Muscle layer of duodenum (tissue), 2 donors: Measurements from ENCODE around the gene CPED1.
"Not testable (repeated sequence)": the region's sequence is repeated elsewhere in the genome, so short reads cannot be mapped to it uniquely, and the experiment has no call there.

Source experiments
- H3K27ac ChIP-seq: one replicate; pipeline ENCODE4 v1.7.0; 2013; ENCODE audit warnings: mild to moderate bottlenecking, low read length
- H3K27me3 ChIP-seq: one replicate; pipeline ENCODE4 v1.7.0; 2013; ENCODE audit warnings: low read depth, mild to moderate bottlenecking, control low read depth, low read length
- H3K36me3 ChIP-seq, 2 donors: one replicate each; pipeline ENCODE4 v1.7.0; 2013; ENCODE audit warnings: low read length in 2 of 2, control low read depth in 1 of 2, mild to moderate bottlenecking in 1 of 2; ENCODE audit not compliant: insufficient read depth in 2 of 2, control insufficient read depth in 1 of 2
- H3K4me1 ChIP-seq, 2 donors: one replicate each; pipeline ENCODE4 v1.7.0; 2013; ENCODE audit warnings: low read length in 2 of 2, mild to moderate bottlenecking in 2 of 2, control low read depth in 1 of 2, moderate library complexity in 1 of 2; ENCODE audit not compliant: insufficient read depth in 2 of 2, control insufficient read depth in 1 of 2
- H3K4me3 ChIP-seq, 2 donors: one replicate each; pipeline ENCODE4 v1.7.0; 2013; ENCODE audit warnings: low read length in 2 of 2, low read depth in 1 of 2, mild to moderate bottlenecking in 1 of 2
- H3K9me3 ChIP-seq, 2 donors: one replicate each; pipeline ENCODE4 v1.7.0; 2013; ENCODE audit warnings: low read length in 2 of 2, control low read depth in 1 of 2, mild to moderate bottlenecking in 1 of 2; ENCODE audit not compliant: control insufficient read depth in 1 of 2
- donor health status: healthy.

The CPED1 gene

GRCh38 chr7:121198502-121198901 lies 210.0 kb downstream of the CPED1 start:
- no peaks in the 10 kb centered on the region for H3K9me3 ChIP-seq
- no peaks in the 10 kb centered on the region for H3K4me1 ChIP-seq
- no peaks in the 10 kb centered on the region for H3K27me3 ChIP-seq
- no peak overlapping the region for H3K27ac ChIP-seq
- no peak overlapping the region for H3K4me3 ChIP-seq
- H3K36me3 ChIP-seq, result no peaks in the 10 kb centered on the region

- no peaks in the 10 kb centered on the region for H3K27me3 ChIP-seq
- no peak overlapping the region for H3K27ac ChIP-seq
- no peaks in the 10 kb centered on the region for H3K9me3 ChIP-seq
- no peak overlapping the region for H3K4me3 ChIP-seq
- no peaks in the 10 kb centered on the region for H3K4me1 ChIP-seq
- H3K36me3 ChIP-seq, result no peaks in the 10 kb centered on the region
Observed at GRCh38 chr7:121202125-121202524, 213.6 kb downstream of the CPED1 start.

DNA sequence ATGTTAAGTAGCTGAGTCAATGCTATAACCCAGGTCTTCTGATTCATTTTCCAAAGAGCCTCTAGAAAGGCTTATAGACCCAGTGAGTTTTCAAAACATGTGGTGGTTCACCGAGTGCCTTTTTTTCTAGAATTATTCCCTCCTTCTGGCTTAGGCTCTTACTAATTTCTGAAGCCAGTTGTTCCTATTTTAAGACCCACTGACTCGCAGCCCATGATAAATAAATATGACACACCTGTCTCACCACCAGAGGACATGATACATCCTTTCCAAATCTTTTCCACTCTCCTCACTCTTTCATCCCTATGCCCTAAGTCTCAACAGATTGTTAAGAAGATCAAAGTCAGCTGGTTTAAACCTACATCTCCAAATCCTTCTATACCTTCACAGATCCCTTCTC lies 214.3 kb downstream of the CPED1 start:
- H3K9me3 ChIP-seq, result no peaks in the 10 kb centered on the region
- H3K4me3 ChIP-seq, result no peak overlapping the region
- H3K4me1 ChIP-seq, result no peaks in the 10 kb centered on the region
- H3K36me3 ChIP-seq, result no peaks in the 10 kb centered on the region
- H3K27ac ChIP-seq, result no peak overlapping the region
- H3K27me3 ChIP-seq, result no peaks in the 10 kb centered on the region

DNA sequence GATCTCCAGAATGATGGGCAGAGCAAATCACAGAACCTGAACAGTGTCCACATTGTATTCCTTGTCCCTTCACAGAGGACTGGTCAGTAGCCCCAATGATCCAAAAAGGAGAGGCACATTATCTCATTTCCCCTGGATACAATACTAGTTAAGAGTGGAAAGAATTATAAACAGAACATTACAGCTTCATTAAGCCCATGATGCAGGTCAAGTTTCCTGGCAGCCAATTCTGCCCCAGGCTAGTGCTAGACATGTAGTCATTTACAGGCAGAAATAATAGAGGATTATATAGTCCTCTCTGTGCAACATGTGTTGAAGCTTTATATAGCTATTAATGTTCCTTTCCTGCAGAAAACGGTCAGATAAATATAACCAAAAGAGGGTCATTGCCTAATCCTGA lies 216.0 kb downstream of the CPED1 start:
- no peaks in the 10 kb centered on the region for H3K4me1 ChIP-seq
- no peak overlapping the region for H3K27ac ChIP-seq
- H3K36me3 ChIP-seq, result no peaks in the 10 kb centered on the region
- no peaks in the 10 kb centered on the region for H3K27me3 ChIP-seq
- no peaks in the 10 kb centered on the region for H3K9me3 ChIP-seq
- H3K4me3 ChIP-seq, result no peak overlapping the region

DNA sequence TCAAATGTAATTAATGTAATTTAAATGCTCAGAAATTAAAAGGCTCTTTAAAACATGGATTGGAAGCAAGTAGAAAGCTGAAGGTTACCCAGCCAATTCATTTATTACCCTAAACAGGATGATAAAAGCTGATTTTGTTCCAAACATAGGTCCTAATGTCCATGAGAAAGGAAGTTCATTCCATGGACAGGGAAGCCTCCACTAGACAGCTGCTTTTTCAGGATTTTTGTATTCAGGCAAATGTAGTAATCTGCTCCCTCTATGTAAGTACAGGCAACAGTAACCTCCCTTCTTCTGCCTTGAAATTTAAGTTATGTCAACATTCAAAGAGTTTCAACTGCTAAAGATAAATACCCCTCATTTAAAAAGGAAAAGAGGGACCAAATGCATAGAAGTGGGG lies 217.3 kb downstream of the CPED1 start:
- Histone ChIP-seq H3K4me1 (no peaks in the 10 kb centered on the region), H3K27me3 (no peaks in the 10 kb centered on the region), H3K4me3 (no peak overlapping the region), H3K27ac (no peak overlapping the region), H3K9me3 (no peaks in the 10 kb centered on the region), H3K36me3 (no peaks in the 10 kb centered on the region)

DNA sequence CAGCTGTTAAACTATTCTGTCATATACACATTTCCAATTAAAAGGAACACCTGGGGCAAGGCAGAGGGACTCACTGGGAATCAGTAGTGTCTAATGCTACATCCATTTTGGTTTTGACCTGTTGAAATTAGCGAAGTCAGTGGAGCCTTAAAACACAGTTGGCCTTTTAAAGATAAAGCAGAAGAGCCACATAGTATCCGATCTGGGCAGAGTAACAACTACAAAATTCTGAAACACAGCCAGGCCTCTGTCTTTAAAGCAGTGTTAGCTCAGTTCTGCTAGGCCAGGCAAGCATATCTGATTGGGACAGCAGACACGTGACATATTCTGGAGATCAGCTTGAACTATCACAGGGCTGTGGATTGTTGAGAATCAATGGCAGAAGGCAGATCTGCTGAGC lies 222.7 kb downstream of the CPED1 start:
- Histone ChIP-seq H3K36me3 (no peaks in the 10 kb centered on the region), H3K9me3 (no peaks in the 10 kb centered on the region), H3K27ac (no peak overlapping the region), H3K4me3 (no peak overlapping the region), H3K27me3 (no peaks in the 10 kb centered on the region), H3K4me1 (peaks cover 0 to 4% of the 10 kb centered on the region in 2 donors)

GRCh38 chr7:121212036-121212435 lies 223.5 kb downstream of the CPED1 start:
- Histone ChIP-seq H3K36me3 (no peaks in the 10 kb centered on the region), H3K4me1 (peaks cover 0 to 4% of the 10 kb centered on the region in 2 donors), H3K4me3 (no peak overlapping the region), H3K27ac (no peak overlapping the region), H3K27me3 (no peaks in the 10 kb centered on the region), H3K9me3 (no peaks in the 10 kb centered on the region)

GRCh38 chr7:121214657-121215056 lies 226.1 kb downstream of the CPED1 start:
- Histone ChIP-seq H3K27ac (no peak overlapping the region), H3K36me3 (no peaks in the 10 kb centered on the region)

GRCh38 chr7:121219026-121219425 lies 230.5 kb downstream of the CPED1 start:
- no peak overlapping the region for H3K27ac ChIP-seq

More at GRCh38 chr7:121214657-121215056, 226.1 kb downstream of the CPED1 start:
- Histone ChIP-seq H3K9me3 (no peaks in the 10 kb centered on the region), H3K4me1 (peaks cover 0 to 4% of the 10 kb centered on the region in 2 donors), H3K4me3 (no peak overlapping the region), H3K27me3 (no peaks in the 10 kb centered on the region)

GRCh38 chr7:121221108-121221507 lies 232.6 kb downstream of the CPED1 start:
- H3K36me3 ChIP-seq, H3K27me3 ChIP-seq, H3K4me3 ChIP-seq, H3K9me3 ChIP-seq, H3K27ac ChIP-seq, H3K4me1 ChIP-seq: not testable (repeated sequence)

More at GRCh38 chr7:121219026-121219425, 230.5 kb downstream of the CPED1 start:
- H3K4me1 ChIP-seq, result no peaks in the 10 kb centered on the region
- H3K4me3 ChIP-seq, result no peak overlapping the region
- H3K27me3 ChIP-seq, result no peaks in the 10 kb centered on the region
- no peaks in the 10 kb centered on the region for H3K9me3 ChIP-seq
- H3K36me3 ChIP-seq, result no peaks in the 10 kb centered on the region

- no peak overlapping the region for H3K27ac ChIP-seq
- no peaks in the 10 kb centered on the region for H3K36me3 ChIP-seq
- no peaks in the 10 kb centered on the region for H3K27me3 ChIP-seq
- no peaks in the 10 kb centered on the region for H3K9me3 ChIP-seq
- no peaks in the 10 kb centered on the region for H3K4me1 ChIP-seq
- no peak overlapping the region for H3K4me3 ChIP-seq
Observed at GRCh38 chr7:121228779-121229178, 240.3 kb downstream of the CPED1 start.

DNA sequence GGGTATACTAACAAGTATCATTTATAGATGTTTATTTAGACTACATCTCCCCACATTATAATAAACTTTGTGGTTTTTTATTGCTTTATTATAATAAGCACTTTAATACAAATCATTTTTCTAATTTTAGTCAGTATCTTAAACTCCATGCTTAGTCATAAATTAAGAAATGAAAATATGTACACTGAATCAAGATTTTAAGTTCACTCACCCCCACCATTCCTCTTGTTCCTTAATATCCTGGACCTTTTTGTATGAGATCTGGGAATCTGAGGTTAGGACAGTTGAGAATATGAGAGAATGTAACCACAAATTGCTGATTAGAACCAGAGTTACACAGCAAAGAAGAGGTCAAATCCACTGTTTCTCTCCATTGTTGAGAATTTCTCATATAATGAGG lies 246.7 kb downstream of the CPED1 start:
- Histone ChIP-seq H3K4me3 (no peak overlapping the region), H3K27ac (no peak overlapping the region), H3K27me3 (no peaks in the 10 kb centered on the region), H3K9me3 (no peaks in the 10 kb centered on the region), H3K36me3 (peaks cover 0 to 15% of the 10 kb centered on the region in 2 donors), H3K4me1 (no peaks in the 10 kb centered on the region)
